HUDEP-2 (cell line): Measurements from ENCODE around the gene SLC6A16.
A peak's percentile ranks its signal among the peaks of the same experiment; 100 is the strongest.
"Not testable (repeated sequence)": the region's sequence is repeated elsewhere in the genome, so short reads cannot be mapped to it uniquely, and the experiment has no call there.

Experiments used
- DNase-seq, 76 experiments: peaks; one replicate each; lab custom pipeline; 2025; ENCODE audit not compliant: unreplicated experiment in 76 of 76; lab: John Stamatoyannopoulos, UW

SLC6A16 gene

GRCh38 chr19:49332691-49333417, 7.9 kb upstream of the SLC6A16 start:
- not testable (repeated sequence) for DNase-seq

GRCh38 chr19:49331616-49332055, 6.6 kb upstream of the SLC6A16 start:
- DNase-seq, result peak in 42 of 76 experiments; percentile 8 to 71 (median 44)

- not testable (repeated sequence) for DNase-seq
Observed at GRCh38 chr19:49331187-49331586, 6.2 kb upstream of the SLC6A16 start.

GRCh38 chr19:49328741-49329140, 3.8 kb upstream of the SLC6A16 start:
- DNase-seq, result no peak

GRCh38 chr19:49327878-49328544, 3.0 kb upstream of the SLC6A16 start:
- DNase-seq, result peak in 24 of 76 experiments; percentile 11 to 59 (median 26)

- no peak for DNase-seq
Observed at GRCh38 chr19:49326165-49326704, 1.2 kb upstream of the SLC6A16 start.

- not testable (repeated sequence) for DNase-seq
Observed at GRCh38 chr19:49325756-49326155, 765 bp upstream of the SLC6A16 start.

GRCh38 chr19:49318296-49318695, 6.7 kb downstream of the SLC6A16 start:
- DNase-seq, result no peak

- no peak for DNase-seq
Observed at GRCh38 chr19:49316284-49316683, 8.7 kb downstream of the SLC6A16 start.

- no peak for DNase-seq
Observed at GRCh38 chr19:49315111-49315510, 9.9 kb downstream of the SLC6A16 start.

GRCh38 chr19:49309087-49309486, 15.9 kb downstream of the SLC6A16 start:
- no peak for DNase-seq

- DNase-seq, result not testable (repeated sequence)
Observed at GRCh38 chr19:49306734-49307133, 18.3 kb downstream of the SLC6A16 start.

GRCh38 chr19:49301866-49302252, 23.1 kb downstream of the SLC6A16 start:
- no peak for DNase-seq

- peak in 69 of 76 experiments; percentile 28 to 88 (median 67) for DNase-seq
Observed at GRCh38 chr19:49301165-49301865, 23.7 kb downstream of the SLC6A16 start.

GRCh38 chr19:49298653-49299052, 26.3 kb downstream of the SLC6A16 start:
- DNase-seq, result not testable (repeated sequence)

GRCh38 chr19:49297403-49297802, 27.6 kb downstream of the SLC6A16 start:
- DNase-seq, result no peak

- no peak for DNase-seq
Observed at GRCh38 chr19:49295208-49295880, 29.6 kb downstream of the SLC6A16 start.

- DNase-seq, result no peak
Observed at GRCh38 chr19:49294401-49294800, 30.6 kb downstream of the SLC6A16 start.

- DNase-seq, result no peak
Observed at GRCh38 chr19:49290517-49290916, 34.5 kb downstream of the SLC6A16 start.

GRCh38 chr19:49289286-49289685, 35.7 kb downstream of the SLC6A16 start:
- not testable (repeated sequence) for DNase-seq

GRCh38 chr19:49288205-49288604, 36.8 kb downstream of the SLC6A16 start:
- DNase-seq, result not testable (repeated sequence)
